ENCODE data around the gene MAPKAPK2. TPM values are rescaled to one million over a fixed set of nuclear protein-coding genes. Genes with fewer than 3 reads are reported as not detected.

The MAPKAPK2 gene
- polyA plus RNA-seq, 1 of the 3 experiments (the other 2 are of a cell fraction): 46.8 TPM

DNA sequence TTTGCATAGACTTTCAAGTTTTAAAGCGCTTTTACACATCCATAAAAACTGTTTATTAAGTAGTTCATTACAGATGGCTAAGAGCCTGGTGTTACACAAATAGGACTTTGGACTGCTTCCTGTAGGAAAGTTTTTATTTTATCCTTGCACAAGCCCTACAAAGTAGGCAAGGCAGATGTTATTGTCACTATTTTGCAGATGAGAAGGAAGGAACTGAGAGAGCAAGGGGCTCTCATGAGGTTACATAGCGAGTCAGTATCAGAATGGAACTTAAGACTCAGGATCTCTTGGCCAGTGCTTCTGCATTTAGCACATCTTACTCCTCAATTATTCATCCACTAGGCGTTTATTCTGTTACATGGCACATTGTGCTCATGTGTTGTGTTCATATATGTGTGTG is 2.6 kb upstream of the MAPKAPK2 start:
- ChIA-PET POLR2A (no interaction called here), CTCF (interaction anchor here (1.0 to 3.1 kb wide), 3 partner anchors 19 to 230 kb away, joined by 4 to 25 read pairs (median 7); no protein-coding TSS in a partner anchor)
- TF ChIP-seq, protein P1, sequence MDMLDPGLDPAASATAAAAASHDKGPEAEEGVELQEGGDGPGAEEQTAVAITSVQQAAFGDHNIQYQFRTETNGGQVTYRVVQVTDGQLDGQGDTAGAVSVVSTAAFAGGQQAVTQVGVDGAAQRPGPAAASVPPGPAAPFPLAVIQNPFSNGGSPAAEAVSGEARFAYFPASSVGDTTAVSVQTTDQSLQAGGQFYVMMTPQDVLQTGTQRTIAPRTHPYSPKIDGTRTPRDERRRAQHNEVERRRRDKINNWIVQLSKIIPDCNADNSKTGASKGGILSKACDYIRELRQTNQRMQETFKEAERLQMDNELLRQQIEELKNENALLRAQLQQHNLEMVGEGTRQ (IDR thresholded peaks at IDR 0.05; ENCODE audit: borderline replicate concordance, low read depth, low read length): no peak
- TF ChIP-seq FOXJ3 (CRISPR knock-in tag; IDR thresholded peaks at IDR 0.05) (no peak), GATA2 (CRISPR knock-in tag; IDR thresholded peaks at IDR 0.05) (no peak), RXRA (IDR thresholded peaks at IDR 0.05; ENCODE audit: borderline replicate concordance, low read depth) (no peak), JUND (IDR thresholded peaks at IDR 0.05) (no peak), ELF1 (IDR thresholded peaks at IDR 0.05) (no peak), RCOR1 (IDR thresholded peaks at IDR 0.05; ENCODE audit: low read length) (no peak), NFIC (IDR thresholded peaks at IDR 0.05; ENCODE audit: borderline replicate concordance) (no peak), RAD21 (IDR thresholded peaks at IDR 0.05; ENCODE audit: low read length) (no peak), EZH2phosphoT487 (IDR thresholded peaks at IDR 0.05; ENCODE audit: borderline replicate concordance, low read depth) (no peak), POLR2AphosphoS5 (IDR thresholded peaks at IDR 0.05; ENCODE audit: low read depth, low read length) (no peak)
- TF ChIP-seq, protein P2, sequence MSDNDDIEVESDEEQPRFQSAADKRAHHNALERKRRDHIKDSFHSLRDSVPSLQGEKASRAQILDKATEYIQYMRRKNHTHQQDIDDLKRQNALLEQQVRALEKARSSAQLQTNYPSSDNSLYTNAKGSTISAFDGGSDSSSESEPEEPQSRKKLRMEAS (IDR thresholded peaks at IDR 0.05; ENCODE audit: low read depth): no peak
- TF ChIP-seq, protein P3, sequence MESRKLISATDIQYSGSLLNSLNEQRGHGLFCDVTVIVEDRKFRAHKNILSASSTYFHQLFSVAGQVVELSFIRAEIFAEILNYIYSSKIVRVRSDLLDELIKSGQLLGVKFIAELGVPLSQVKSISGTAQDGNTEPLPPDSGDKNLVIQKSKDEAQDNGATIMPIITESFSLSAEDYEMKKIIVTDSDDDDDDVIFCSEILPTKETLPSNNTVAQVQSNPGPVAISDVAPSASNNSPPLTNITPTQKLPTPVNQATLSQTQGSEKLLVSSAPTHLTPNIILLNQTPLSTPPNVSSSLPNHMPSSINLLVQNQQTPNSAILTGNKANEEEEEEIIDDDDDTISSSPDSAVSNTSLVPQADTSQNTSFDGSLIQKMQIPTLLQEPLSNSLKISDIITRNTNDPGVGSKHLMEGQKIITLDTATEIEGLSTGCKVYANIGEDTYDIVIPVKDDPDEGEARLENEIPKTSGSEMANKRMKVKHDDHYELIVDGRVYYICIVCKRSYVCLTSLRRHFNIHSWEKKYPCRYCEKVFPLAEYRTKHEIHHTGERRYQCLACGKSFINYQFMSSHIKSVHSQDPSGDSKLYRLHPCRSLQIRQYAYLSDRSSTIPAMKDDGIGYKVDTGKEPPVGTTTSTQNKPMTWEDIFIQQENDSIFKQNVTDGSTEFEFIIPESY (IDR thresholded peaks at IDR 0.05; ENCODE audit: borderline replicate concordance, low read depth): no peak
- TF ChIP-seq, protein P4, sequence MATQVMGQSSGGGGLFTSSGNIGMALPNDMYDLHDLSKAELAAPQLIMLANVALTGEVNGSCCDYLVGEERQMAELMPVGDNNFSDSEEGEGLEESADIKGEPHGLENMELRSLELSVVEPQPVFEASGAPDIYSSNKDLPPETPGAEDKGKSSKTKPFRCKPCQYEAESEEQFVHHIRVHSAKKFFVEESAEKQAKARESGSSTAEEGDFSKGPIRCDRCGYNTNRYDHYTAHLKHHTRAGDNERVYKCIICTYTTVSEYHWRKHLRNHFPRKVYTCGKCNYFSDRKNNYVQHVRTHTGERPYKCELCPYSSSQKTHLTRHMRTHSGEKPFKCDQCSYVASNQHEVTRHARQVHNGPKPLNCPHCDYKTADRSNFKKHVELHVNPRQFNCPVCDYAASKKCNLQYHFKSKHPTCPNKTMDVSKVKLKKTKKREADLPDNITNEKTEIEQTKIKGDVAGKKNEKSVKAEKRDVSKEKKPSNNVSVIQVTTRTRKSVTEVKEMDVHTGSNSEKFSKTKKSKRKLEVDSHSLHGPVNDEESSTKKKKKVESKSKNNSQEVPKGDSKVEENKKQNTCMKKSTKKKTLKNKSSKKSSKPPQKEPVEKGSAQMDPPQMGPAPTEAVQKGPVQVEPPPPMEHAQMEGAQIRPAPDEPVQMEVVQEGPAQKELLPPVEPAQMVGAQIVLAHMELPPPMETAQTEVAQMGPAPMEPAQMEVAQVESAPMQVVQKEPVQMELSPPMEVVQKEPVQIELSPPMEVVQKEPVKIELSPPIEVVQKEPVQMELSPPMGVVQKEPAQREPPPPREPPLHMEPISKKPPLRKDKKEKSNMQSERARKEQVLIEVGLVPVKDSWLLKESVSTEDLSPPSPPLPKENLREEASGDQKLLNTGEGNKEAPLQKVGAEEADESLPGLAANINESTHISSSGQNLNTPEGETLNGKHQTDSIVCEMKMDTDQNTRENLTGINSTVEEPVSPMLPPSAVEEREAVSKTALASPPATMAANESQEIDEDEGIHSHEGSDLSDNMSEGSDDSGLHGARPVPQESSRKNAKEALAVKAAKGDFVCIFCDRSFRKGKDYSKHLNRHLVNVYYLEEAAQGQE (IDR thresholded peaks at IDR 0.05; ENCODE audit: low read depth, low read length): no peak
- Histone ChIP-seq H3K9me3 (no peaks in the 10 kb centered on the region), H4K20me1 (ENCODE audit: insufficient read depth) (peaks cover 12% of the 10 kb centered on the region), H3K27ac (ENCODE audit: low read depth in 2 of 2, low read length in 1 of 2) (no peak overlapping the region), H3K36me3 (replicated peaks in 1 of 2; ENCODE audit: control insufficient read depth in 1 of 2, insufficient read depth in 2 of 2, low read length in 1 of 2) (no peaks in the 10 kb centered on the region), H3K4me2 (no peak overlapping the region), H3K4me1 (ENCODE audit: control insufficient read depth in 1 of 2, insufficient read depth in 2 of 2, low read depth in 1 of 2, low read length in 1 of 2) (peaks cover 7 to 20% of the 10 kb centered on the region in 2 experiments; a peak in 3 of 4 replicates), H3K4me3 (ENCODE audit: low read depth in 2 of 2, low read length in 1 of 2) (no peak overlapping the region), H2AFZ (ENCODE audit: low read depth) (no peak overlapping the region), H3K9me2 (no peaks in the 10 kb centered on the region), H3K27me3 (ENCODE audit: insufficient read depth) (peaks cover 4% of the 10 kb centered on the region; the same call in 1 of the 2 replicates), H3K9ac (no peak overlapping the region), H3F3A (replicated peaks; ENCODE audit: insufficient read depth) (peaks cover 7% of the 10 kb centered on the region), H3K79me2 (ENCODE audit: insufficient read depth) (peaks cover 16% of the 10 kb centered on the region)
- DNase-seq: no peak
- 78% methylated on average over 3 of the region's 3 CpGs for WGBS (ENCODE audit: low lambda C conversion rate)

Data from SK-N-SH (cell line).